Liver (tissue), 3 donors: ENCODE results near the gene C12orf57.

ENCODE experiments used
- ATF3 ChIP-seq: IDR thresholded peaks from 2 replicates; pipeline ENCODE4 v1.6.1; 2016; ENCODE audit warnings: antibody characterized with exemption
- CTCF ChIP-seq: fragments of 150-350 bp; IDR thresholded peaks from 2 replicates; pipeline ENCODE4 v1.5.1; 2017; ENCODE audit warnings: improper control_type of control experiment, low read depth, low read length; ENCODE audit not compliant: missing input control
- EGR1 ChIP-seq, 2 donors: IDR thresholded peaks; 2 replicates each; pipeline ENCODE4 v1.6.1; 2016 to 2018; ENCODE audit warnings: antibody characterized with exemption in 2 of 2, low read depth in 2 of 2
- HNF4G ChIP-seq: IDR thresholded peaks from 2 replicates; pipeline ENCODE4 v1.6.1; 2016; ENCODE audit warnings: antibody characterized with exemption
- JUND ChIP-seq, 2 donors: IDR thresholded peaks; 2 replicates each; pipeline ENCODE4 v1.6.1; 2016; ENCODE audit warnings: antibody characterized with exemption in 2 of 2
- MAX ChIP-seq: IDR thresholded peaks from 2 replicates; pipeline ENCODE4 v1.6.1; 2016; ENCODE audit warnings: antibody characterized with exemption
- NR2F2 ChIP-seq: IDR thresholded peaks from 2 replicates; pipeline ENCODE4 v1.6.1; 2016; ENCODE audit warnings: antibody characterized with exemption
- RAD21 ChIP-seq, 2 donors: IDR thresholded peaks; 2 replicates each; pipeline ENCODE4 v1.6.1; 2016; ENCODE audit warnings: antibody characterized with exemption in 2 of 2, mild to moderate bottlenecking in 2 of 2
- REST ChIP-seq: IDR thresholded peaks from 2 replicates; pipeline ENCODE4 v1.6.1; 2016; ENCODE audit warnings: antibody characterized with exemption, mild to moderate bottlenecking
- RXRA ChIP-seq, 2 donors: IDR thresholded peaks; 2 replicates each; pipeline ENCODE4 v1.6.1; 2017 to 2018; ENCODE audit warnings: antibody characterized with exemption in 2 of 2, mild to moderate bottlenecking in 1 of 2
- SP1 ChIP-seq: IDR thresholded peaks from 2 replicates; pipeline ENCODE4 v1.6.1; 2018; ENCODE audit warnings: antibody characterized with exemption, mild to moderate bottlenecking
- YY1 ChIP-seq: IDR thresholded peaks from 2 replicates; pipeline ENCODE4 v1.6.1; 2016; ENCODE audit warnings: antibody characterized with exemption, mild to moderate bottlenecking
- ZBTB33 ChIP-seq: IDR thresholded peaks from 2 replicates; pipeline ENCODE4 v1.6.1; 2016; ENCODE audit warnings: antibody characterized with exemption
- donor health status: healthy.
- donor health status: healthy.

GRCh38 chr12:6952863-6953441 lies 9.1 kb downstream of the C12orf57 start:
- TF ChIP-seq CTCF: no peak
- no peak for TF ChIP-seq EGR1 (IDR thresholded peaks at IDR 0.05; ENCODE audit: low read depth in 2 of 2)
- no peak for TF ChIP-seq MAX
- no peak for TF ChIP-seq ZBTB33
- no peak for TF ChIP-seq RAD21 (IDR thresholded peaks at IDR 0.05)
- no peak for TF ChIP-seq SP1
- TF ChIP-seq NR2F2: no peak
- TF ChIP-seq JUND (IDR thresholded peaks at IDR 0.05): no peak
- no peak for TF ChIP-seq ATF3
- TF ChIP-seq YY1: no peak
- no peak for TF ChIP-seq RXRA (IDR thresholded peaks at IDR 0.05)
- TF ChIP-seq REST: no peak
- no peak for TF ChIP-seq HNF4G
